Lung (tissue), 12 donors: ENCODE data around the gene ATP6AP1. TPM values are rescaled to one million over a fixed set of nuclear protein-coding genes. Genes with fewer than 3 reads are reported as not detected.

Experiments used
- ATAC-seq: fragments of 200-7000 bp; cut with Tn5 transposase; one replicate; pipeline ENCODE4 v1.9.1; 2020; ENCODE audit warnings: moderate number of reproducible peaks; ENCODE audit not compliant: insufficient read depth, low FRiP score
- DNase-seq, 3 donors: peaks; one replicate each; pipeline ENCODE4 v3.0.0-alpha.2; 2013 to 2017
- H3K27ac ChIP-seq, 2 donors: one replicate each; pipeline ENCODE4 v1.5.1; 2013; ENCODE audit warnings: mild to moderate bottlenecking in 2 of 2, moderate library complexity in 2 of 2, control low read depth in 1 of 2, inconsistent platforms in 1 of 2, low read depth in 1 of 2, low read length in 1 of 2
- H3K27me3 ChIP-seq, 3 donors: one replicate each; pipeline ENCODE4 v1.5.1; 2013; ENCODE audit warnings: low read length in 2 of 3; ENCODE audit not compliant: control insufficient read depth in 3 of 3, insufficient read depth in 3 of 3
- H3K36me3 ChIP-seq, 4 donors: one replicate each; pipeline ENCODE4 v1.5.1; 2013; ENCODE audit warnings: low read length in 4 of 4, mild to moderate bottlenecking in 1 of 4, moderate library complexity in 1 of 4; ENCODE audit not compliant: control insufficient read depth in 4 of 4, insufficient read depth in 4 of 4
- H3K4me1 ChIP-seq, 5 donors: one replicate each; pipeline ENCODE4 v1.5.1; 2013; ENCODE audit warnings: low read length in 5 of 5, mild to moderate bottlenecking in 2 of 5, moderate library complexity in 1 of 5; ENCODE audit not compliant: control insufficient read depth in 5 of 5, insufficient read depth in 5 of 5
- H3K4me3 ChIP-seq: one replicate; pipeline ENCODE4 v1.5.1; 2013; ENCODE audit warnings: mild to moderate bottlenecking, control low read depth, moderate library complexity
- H3K9ac ChIP-seq, 2 donors: one replicate each; pipeline ENCODE4 v1.5.1; 2013; ENCODE audit warnings: low read length in 2 of 2, control low read depth in 1 of 2; ENCODE audit not compliant: insufficient read depth in 1 of 2
- H3K9me3 ChIP-seq, 4 donors: one replicate each; pipeline ENCODE4 v1.5.1; 2013; ENCODE audit warnings: low read length in 3 of 4, mild to moderate bottlenecking in 1 of 4, moderate library complexity in 1 of 4; ENCODE audit not compliant: control insufficient read depth in 4 of 4, insufficient read depth in 3 of 4
- WGBS, 2 donors: extraction: QIAGEN DNeasy Blood & Tissue Kit; methylation state at CpG; one replicate each; pipeline ENCODE4 v1.1.7; 2013; 5-methylcytosine and 5-hydroxymethylcytosine counted together
- polyA plus RNA-seq, 2 donors: library from polyadenylated mRNA; stranded (reverse); fragments of 200-250 nt; gene quantifications; one replicate each; pipeline ENCODE4 v1.2.1, GENCODE V29; 2013
- total RNA-seq, 2 donors: library from RNA; depleted of rRNA in 1 of 2; stranded (reverse); fragments of >200 nt in 1 of 2; gene quantifications; one replicate each; pipeline ENCODE4 v1.2.1, GENCODE V29; 2014 to 2021
- TF ChIP-seq, protein P1 (sequence below): IDR thresholded peaks from 2 replicates; pipeline ENCODE4 v1.5.1; 2012; ENCODE audit warnings: mild to moderate bottlenecking; ENCODE audit errors: control extremely low read depth, extremely low read depth
- donor health status: control.
- donor health status: control.
- donor health status: Bipolar disorder and iron deficiency.
- donor health status: healthy.
- donor health status: DM: yes; HTN: yes; CAD: no.

The ATP6AP1 gene
- total and polyA plus RNA-seq, 4 donors = 73.7 to 220 (median 113) TPM

DNA sequence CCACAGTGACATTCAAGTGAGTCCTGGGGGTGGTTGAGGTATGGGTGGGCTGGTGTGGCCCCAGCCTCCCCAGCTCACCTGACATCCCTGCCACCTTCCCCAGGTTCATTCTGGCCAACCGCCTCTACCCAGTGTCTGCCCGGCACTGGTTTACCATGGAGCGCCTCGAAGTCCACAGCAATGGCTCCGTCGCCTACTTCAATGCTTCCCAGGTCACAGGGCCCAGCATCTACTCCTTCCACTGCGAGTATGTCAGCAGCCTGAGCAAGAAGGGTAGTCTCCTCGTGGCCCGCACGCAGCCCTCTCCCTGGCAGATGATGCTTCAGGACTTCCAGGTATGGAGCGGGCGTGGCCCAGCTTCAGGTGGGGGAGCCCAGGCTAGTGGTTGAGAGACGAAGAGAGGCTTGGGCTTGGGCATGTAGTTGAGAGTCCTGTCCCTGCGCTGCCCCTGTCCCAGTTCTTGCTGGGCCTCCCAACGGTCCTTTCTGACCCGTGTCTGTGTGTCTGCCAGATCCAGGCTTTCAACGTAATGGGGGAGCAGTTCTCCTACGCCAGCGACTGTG, 6.8 kb downstream of the ATP6AP1 start:
- Histone ChIP-seq H3K4me3 (no peak overlapping the region), H3K9ac (no peak overlapping the region), H3K27me3 (no peaks in the 10 kb centered on the region), H3K9me3 (peaks cover 0 to 6% (median 0%) of the 10 kb centered on the region in 4 donors), H3K36me3 (peaks cover 0 to 25% (median 8%) of the 10 kb centered on the region in 4 donors), H3K4me1 (peaks cover 0 to 8% (median 3%) of the 10 kb centered on the region in 5 donors), H3K27ac (no peak overlapping the region)
- TF ChIP-seq, protein P1, sequence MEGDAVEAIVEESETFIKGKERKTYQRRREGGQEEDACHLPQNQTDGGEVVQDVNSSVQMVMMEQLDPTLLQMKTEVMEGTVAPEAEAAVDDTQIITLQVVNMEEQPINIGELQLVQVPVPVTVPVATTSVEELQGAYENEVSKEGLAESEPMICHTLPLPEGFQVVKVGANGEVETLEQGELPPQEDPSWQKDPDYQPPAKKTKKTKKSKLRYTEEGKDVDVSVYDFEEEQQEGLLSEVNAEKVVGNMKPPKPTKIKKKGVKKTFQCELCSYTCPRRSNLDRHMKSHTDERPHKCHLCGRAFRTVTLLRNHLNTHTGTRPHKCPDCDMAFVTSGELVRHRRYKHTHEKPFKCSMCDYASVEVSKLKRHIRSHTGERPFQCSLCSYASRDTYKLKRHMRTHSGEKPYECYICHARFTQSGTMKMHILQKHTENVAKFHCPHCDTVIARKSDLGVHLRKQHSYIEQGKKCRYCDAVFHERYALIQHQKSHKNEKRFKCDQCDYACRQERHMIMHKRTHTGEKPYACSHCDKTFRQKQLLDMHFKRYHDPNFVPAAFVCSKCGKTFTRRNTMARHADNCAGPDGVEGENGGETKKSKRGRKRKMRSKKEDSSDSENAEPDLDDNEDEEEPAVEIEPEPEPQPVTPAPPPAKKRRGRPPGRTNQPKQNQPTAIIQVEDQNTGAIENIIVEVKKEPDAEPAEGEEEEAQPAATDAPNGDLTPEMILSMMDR = no peak
- WGBS, 2 donors = 92 to 94% methylated on average over 17 to 19 of the region's 19 CpGs
- ATAC-seq = no peak
- no peak for DNase-seq

DNA sequence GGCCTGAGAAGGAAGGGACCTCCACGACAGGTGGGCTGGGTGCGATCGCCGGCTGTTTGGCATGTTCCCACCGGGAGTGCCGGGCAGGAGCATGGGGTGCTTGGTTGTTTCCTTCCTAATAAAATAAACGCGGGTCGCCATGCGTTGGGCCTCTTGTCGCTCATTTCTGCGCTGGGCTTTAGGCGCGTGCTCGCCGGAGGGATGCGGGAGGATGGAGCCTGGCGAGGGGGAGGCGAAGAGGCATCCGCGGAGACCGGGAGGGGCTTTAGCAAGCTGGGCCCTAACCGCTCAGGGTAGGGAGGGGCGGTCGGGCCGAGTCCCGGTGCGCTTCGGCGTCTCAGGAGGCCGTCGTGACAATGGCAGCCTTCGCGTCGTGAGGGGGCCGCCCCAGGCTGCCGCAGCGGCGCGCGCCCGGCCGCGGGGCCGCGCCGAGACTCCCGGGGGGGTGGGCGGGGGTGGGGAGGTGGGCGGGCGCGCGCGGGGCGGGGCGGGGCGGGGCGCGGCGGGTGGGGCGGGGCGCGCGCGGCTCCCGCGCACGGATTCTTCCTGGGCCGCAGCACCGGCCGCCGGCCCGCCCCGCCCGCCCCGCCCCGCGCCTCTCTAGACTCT, 8.0 kb downstream of the ATP6AP1 start:
- 32 to 35% methylated on average over 11 to 60 of the region's 78 CpGs for WGBS, 2 donors
- Histone ChIP-seq H3K4me1 (peaks cover 0 to 8% (median 0%) of the 10 kb centered on the region in 5 donors), H3K27me3 (no peaks in the 10 kb centered on the region), H3K9me3 (peaks cover 0 to 2% (median 0%) of the 10 kb centered on the region in 4 donors), H3K27ac (peak overlapping the region; percentile 85 to 89), H3K36me3 (peaks cover 0 to 28% (median 9%) of the 10 kb centered on the region in 4 donors), H3K4me3 (no peak overlapping the region), H3K9ac (no peak overlapping the region)
- TF ChIP-seq, protein P1 = no peak
- ATAC-seq (peak; percentile 42), DNase-seq (peak in 2 of 3 donors; percentile 42 to 59)

DNA sequence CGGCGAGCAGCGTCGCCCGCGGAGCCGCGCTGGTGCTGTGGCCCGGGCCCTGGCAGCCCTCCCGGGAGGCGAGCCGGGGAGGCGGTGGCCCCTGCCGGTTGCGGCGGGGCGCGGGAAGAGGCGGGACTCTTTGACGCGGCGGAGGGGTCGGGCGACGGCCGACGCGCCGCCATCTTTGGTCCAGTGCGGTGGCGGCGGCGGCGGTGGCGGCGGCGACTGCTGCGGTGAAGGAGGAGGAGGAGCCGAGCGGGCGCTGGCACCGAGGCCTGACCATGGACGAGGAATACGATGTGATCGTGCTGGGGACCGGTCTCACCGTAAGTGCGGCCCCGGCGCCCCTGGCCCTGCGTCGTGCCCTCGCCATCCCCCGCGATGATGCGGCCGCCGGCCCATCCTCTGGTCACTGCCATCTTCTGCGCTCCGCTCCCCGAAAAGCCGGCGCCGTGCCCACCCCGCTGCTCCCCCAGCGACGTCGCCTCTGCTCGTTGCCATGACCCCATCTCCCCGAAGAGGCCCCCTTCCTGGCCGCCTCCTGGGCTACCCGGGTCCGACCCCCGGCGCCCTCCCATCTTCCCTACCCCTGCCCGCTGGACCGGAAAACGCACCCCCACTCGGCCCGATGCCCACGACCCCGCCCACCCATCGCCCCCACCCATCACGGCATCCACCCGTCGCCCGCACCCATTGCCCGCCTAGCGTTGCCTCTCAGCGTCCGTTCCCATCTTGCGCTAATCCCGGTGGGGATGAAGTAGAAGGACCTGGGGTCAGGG, 8.7 kb downstream of the ATP6AP1 start, which contains the start of gene GDI1:
GDI1 (plus strand) TSS at position 172 of the 770 bp plus-strand sequence; CDS start at position 273, 101 bp downstream.
- Histone ChIP-seq H3K9me3 (peaks cover 0 to 2% (median 0%) of the 10 kb centered on the region in 4 donors), H3K9ac (peak within 1 kb of the TSS in 1 of 2 donors; percentile 67), H3K4me1 (peaks cover 0 to 8% (median 0%) of the 10 kb centered on the region in 5 donors), H3K27me3 (no peaks in the 10 kb centered on the region), H3K27ac (peak within 1 kb of the TSS; percentile 85 to 89), H3K4me3 (peak within 1 kb of the TSS; percentile 62), H3K36me3 (peaks cover 0 to 32% (median 12%) of the 10 kb centered on the region in 4 donors)
- DNase-seq = peak; percentile 50 to 59 (median 52)
- TF ChIP-seq, protein P1 = no peak
- whole genome bisulfite sequencing, 2 donors = 3 to 35% methylated on average over 20 to 93 of the region's 93 CpGs
- ATAC-seq = peak; percentile 71
